HEK293T (cell line): ENCODE data around the gene APOBEC3A.

Source experiments
- ARNT ChIP-seq: fragments of 450-650 bp; IDR thresholded peaks from 2 replicates; pipeline ENCODE4 v1.6.1; 2017; ENCODE audit warnings: mild to moderate bottlenecking
- CTBP1 ChIP-seq: fragments of 450-650 bp; IDR thresholded peaks from 2 replicates; pipeline ENCODE4 v1.6.1; 2016; ENCODE audit warnings: borderline replicate concordance
- ELF4 ChIP-seq: fragments of 450-650 bp; IDR thresholded peaks from 2 replicates; pipeline ENCODE4 v1.6.1; 2017; ENCODE audit warnings: antibody characterized with exemption
- FOXA1 ChIP-seq: fragments of 450-650 bp; IDR thresholded peaks from 2 replicates; pipeline ENCODE4 v1.6.1; 2016; ENCODE audit warnings: mild to moderate bottlenecking
- L3MBTL2 ChIP-seq: fragments of 450-650 bp; conservative IDR thresholded peaks from 2 replicates; pipeline ENCODE4 v1.6.1; 2016; ENCODE audit warnings: mild to moderate bottlenecking
- SP1 ChIP-seq: fragments of 450-650 bp; IDR thresholded peaks from 2 replicates; pipeline ENCODE4 v1.6.1; 2017
- TARDBP ChIP-seq: fragments of 450-650 bp; IDR thresholded peaks from 2 replicates; pipeline ENCODE4 v1.6.1; 2016

DNA sequence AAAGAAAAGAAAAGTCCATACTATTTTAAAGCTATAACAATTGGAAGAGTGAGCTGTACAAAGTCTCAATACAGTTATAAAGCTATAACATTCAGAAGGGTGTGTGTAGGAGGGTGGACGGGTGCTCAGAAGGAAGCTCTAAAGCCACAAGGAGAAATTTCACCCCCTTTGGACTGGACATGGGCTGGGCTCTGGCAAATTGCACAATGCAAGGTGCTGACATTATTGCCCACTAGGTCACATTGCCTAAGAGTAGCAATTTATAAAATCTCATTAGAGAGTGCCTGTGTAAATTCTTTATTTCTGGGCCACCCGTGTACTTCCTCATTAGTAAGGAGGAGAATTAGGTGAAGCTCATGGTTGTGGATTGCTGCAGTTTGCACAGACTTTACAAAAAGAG lies 5.7 kb upstream of the APOBEC3A start:
- TF ChIP-seq TARDBP (no peak), ARNT (no peak), CTBP1 (no peak), L3MBTL2 (no peak), ELF4 (no peak), SP1 (no peak), FOXA1 (no peak)
